Measurements from ENCODE around the gene FADS2. TPM values are rescaled to one million over a fixed set of nuclear protein-coding genes. Genes with fewer than 3 reads are reported as not detected.

FADS2 gene
- total RNA-seq, 1 experiment from 2014 or later = 17.1 TPM

DNA sequence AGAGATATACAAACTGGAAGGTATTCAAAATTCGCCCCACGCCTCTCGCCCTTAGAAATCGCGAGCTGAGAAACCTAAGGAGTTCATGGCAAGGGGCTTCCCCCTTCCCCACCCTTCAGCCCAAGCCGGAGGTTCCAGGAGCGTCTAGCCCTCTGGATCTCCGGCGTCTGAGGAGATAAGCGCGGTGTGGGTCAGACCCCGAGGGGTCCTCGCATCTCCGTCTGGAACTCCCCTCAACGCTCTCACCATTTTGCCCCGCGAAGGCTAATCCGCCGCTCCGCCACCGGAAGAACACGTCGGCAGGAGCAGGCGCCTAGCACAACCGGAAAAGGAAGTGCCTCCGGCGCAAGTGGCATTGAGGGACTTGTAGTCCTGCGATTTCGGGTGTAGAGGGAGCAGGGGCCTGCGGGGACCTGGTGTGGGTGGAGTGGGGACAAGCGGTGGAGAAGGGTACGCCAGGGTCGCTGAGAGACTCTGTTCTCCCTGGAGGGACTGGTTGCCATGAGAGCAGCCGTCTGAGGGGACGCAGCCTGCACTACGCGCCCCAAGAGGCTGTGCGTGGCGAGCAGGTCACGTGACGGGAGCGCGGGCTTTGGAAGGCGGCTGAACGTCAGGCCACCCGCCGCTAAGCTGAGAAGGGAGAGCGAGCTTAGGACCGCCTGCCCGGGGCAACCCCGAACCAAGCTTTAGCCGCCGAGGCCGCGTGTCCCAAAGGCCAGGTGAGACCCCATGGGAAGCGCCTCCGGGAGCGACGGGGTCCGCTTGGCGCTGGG lies 35.6 kb upstream of the FADS2 start, which contains the start of the genes FEN1 and TMEM258:
TSS of gene FEN1 (plus strand) at position 602 of the 773 bp plus-strand sequence. CDS start 2,451 bp downstream, outside the sequence.
TSS of gene TMEM258 (minus strand) at position 290 of the 773 bp plus-strand sequence. CDS start at position 249, 41 bp downstream.
- H3K4me1 ChIP-seq (ENCODE audit: control insufficient read depth in 1 of 2, insufficient read depth in 2 of 2, low read length in 2 of 2) = peaks cover 4 to 16% of the 10 kb centered on the region in 2 experiments; a peak in 2 of 4 replicates
- H3K4me3 ChIP-seq (replicated peaks in 1 of 2; ENCODE audit: low read depth in 1 of 2, low read length in 2 of 2) = peak within 1 kb of the TSS; percentile 96 to 100
- H3K36me3 ChIP-seq (ENCODE audit: control insufficient read depth in 1 of 2, insufficient read depth in 2 of 2, low read length in 2 of 2) = peaks cover 21 to 49% of the 10 kb centered on the region in 2 experiments; a peak in 3 of 4 replicates
- H3K4me2 ChIP-seq (ENCODE audit: low read length) = peak within 1 kb of the TSS; percentile 90
- ChIA-PET CTCF (interaction anchor here (0.8 to 2.4 kb wide), 4 partner anchors 45 to 316 kb away, joined by 3 to 9 read pairs (median 3); partner anchors contain the start of gene BEST1), RAD21 (ENCODE audit: low non-redundant PET in 1 of 2, low total read pairs in 2 of 2, uncharacterized antibody in 2 of 2, unreplicated experiment in 2 of 2) (interaction anchor here in 1 of 2 experiments (1.5 kb wide), 1 partner anchor 316 kb away, joined by 3 read pairs; no protein-coding TSS in a partner anchor), POLR2A (interaction anchor here (0.9 to 2.8 kb wide), 6 partner anchors 10 to 155 kb away, joined by 3 to 14 read pairs (median 4); no protein-coding TSS in a partner anchor)
- H3K9ac ChIP-seq (ENCODE audit: low read length) = peak within 1 kb of the TSS; percentile 99
- H3K79me2 ChIP-seq (ENCODE audit: insufficient read depth, low read length) = peaks cover 71% of the 10 kb centered on the region
- no peaks in the 10 kb centered on the region for H3K9me2 ChIP-seq (ENCODE audit: insufficient read depth)
- no TSS peak for BruUV-seq (replicated peaks)
- H4K20me1 ChIP-seq (ENCODE audit: insufficient read depth) = peaks cover 7% of the 10 kb centered on the region; the same call in 1 of the 2 replicates
- no peaks in the 10 kb centered on the region for H3K9me3 ChIP-seq (ENCODE audit: control insufficient read depth in 1 of 2, insufficient read depth in 1 of 2, low read depth in 1 of 2, low read length in 2 of 2)
- H3K27ac ChIP-seq (ENCODE audit: low read depth, low read length) = peak within 1 kb of the TSS; percentile 94
- intact Hi-C loops (cut with micrococcal nuclease) = no loop called here
- H3K27me3 ChIP-seq (ENCODE audit: insufficient read depth, low read length) = no peaks in the 10 kb centered on the region
- no peak within 1 kb of the TSS for H2AFZ ChIP-seq (ENCODE audit: low read depth, low read length, poor library complexity, severe bottlenecking)
- DNase-seq (ENCODE audit: low read depth, low spot score) (peak; percentile 88), ATAC-seq (peak; percentile 84)
- TF ChIP-seq SIN3A (IDR thresholded peaks at IDR 0.05; ENCODE audit: low read depth) = peak; percentile 95
- TF ChIP-seq EZH2phosphoT487 (IDR thresholded peaks at IDR 0.05; ENCODE audit: borderline replicate concordance) = no peak
- TF ChIP-seq FOSL1 (IDR thresholded peaks at IDR 0.05; ENCODE audit: low read depth) = no peak
- peak; percentile 61 for TF ChIP-seq YY1 (IDR thresholded peaks at IDR 0.05; ENCODE audit: extremely low read depth, insufficient replicate concordance, low read depth, low read length)
- no peak for TF ChIP-seq ZNF274 (IDR thresholded peaks at IDR 0.05; ENCODE audit: low read depth, low read length)
- TF ChIP-seq POLR2A (IDR thresholded peaks at IDR 0.05; ENCODE audit: borderline replicate concordance, extremely low read depth, insufficient read depth, insufficient read length) = peak; percentile 73
- no peak for TF ChIP-seq EZH2 (IDR thresholded peaks at IDR 0.05)
- TF ChIP-seq POLR2AphosphoS5 (IDR thresholded peaks at IDR 0.05; ENCODE audit: low read depth, low read length) = peak; percentile 87
- TF ChIP-seq CBX3 (IDR thresholded peaks at IDR 0.05; ENCODE audit: low read depth) = 0 out of 2 replicates have a peak, but pooled peaks have one; percentile 31
- TF ChIP-seq, protein P1, sequence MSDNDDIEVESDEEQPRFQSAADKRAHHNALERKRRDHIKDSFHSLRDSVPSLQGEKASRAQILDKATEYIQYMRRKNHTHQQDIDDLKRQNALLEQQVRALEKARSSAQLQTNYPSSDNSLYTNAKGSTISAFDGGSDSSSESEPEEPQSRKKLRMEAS (IDR thresholded peaks at IDR 0.05) = peak; percentile 95
- TF ChIP-seq ELF1 (IDR thresholded peaks at IDR 0.05; ENCODE audit: borderline replicate concordance, low read depth) = peak; percentile 55; the same call in 1 of the 2 replicates
- TF ChIP-seq ZFX (IDR thresholded peaks at IDR 0.05) = peak; percentile 68; the same call in 1 of the 2 replicates
- TF ChIP-seq, protein P2, sequence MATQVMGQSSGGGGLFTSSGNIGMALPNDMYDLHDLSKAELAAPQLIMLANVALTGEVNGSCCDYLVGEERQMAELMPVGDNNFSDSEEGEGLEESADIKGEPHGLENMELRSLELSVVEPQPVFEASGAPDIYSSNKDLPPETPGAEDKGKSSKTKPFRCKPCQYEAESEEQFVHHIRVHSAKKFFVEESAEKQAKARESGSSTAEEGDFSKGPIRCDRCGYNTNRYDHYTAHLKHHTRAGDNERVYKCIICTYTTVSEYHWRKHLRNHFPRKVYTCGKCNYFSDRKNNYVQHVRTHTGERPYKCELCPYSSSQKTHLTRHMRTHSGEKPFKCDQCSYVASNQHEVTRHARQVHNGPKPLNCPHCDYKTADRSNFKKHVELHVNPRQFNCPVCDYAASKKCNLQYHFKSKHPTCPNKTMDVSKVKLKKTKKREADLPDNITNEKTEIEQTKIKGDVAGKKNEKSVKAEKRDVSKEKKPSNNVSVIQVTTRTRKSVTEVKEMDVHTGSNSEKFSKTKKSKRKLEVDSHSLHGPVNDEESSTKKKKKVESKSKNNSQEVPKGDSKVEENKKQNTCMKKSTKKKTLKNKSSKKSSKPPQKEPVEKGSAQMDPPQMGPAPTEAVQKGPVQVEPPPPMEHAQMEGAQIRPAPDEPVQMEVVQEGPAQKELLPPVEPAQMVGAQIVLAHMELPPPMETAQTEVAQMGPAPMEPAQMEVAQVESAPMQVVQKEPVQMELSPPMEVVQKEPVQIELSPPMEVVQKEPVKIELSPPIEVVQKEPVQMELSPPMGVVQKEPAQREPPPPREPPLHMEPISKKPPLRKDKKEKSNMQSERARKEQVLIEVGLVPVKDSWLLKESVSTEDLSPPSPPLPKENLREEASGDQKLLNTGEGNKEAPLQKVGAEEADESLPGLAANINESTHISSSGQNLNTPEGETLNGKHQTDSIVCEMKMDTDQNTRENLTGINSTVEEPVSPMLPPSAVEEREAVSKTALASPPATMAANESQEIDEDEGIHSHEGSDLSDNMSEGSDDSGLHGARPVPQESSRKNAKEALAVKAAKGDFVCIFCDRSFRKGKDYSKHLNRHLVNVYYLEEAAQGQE (IDR thresholded peaks at IDR 0.05; ENCODE audit: low read depth) = no peak
- no peak for TF ChIP-seq EGR1 (IDR thresholded peaks at IDR 0.05; ENCODE audit: low read depth)
- TF ChIP-seq JUND (IDR thresholded peaks at IDR 0.05) = no peak
- no peak for TF ChIP-seq SP1 (IDR thresholded peaks at IDR 0.05; ENCODE audit: low read depth)
- TF ChIP-seq SRF (IDR thresholded peaks at IDR 0.05; ENCODE audit: low read depth) = no peak
- TF ChIP-seq, protein P3, sequence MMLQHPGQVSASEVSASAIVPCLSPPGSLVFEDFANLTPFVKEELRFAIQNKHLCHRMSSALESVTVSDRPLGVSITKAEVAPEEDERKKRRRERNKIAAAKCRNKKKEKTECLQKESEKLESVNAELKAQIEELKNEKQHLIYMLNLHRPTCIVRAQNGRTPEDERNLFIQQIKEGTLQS (IDR thresholded peaks at IDR 0.05) = no peak
- no peak for TF ChIP-seq CEBPB (IDR thresholded peaks at IDR 0.05; ENCODE audit: low read depth)
- TF ChIP-seq, protein P4, sequence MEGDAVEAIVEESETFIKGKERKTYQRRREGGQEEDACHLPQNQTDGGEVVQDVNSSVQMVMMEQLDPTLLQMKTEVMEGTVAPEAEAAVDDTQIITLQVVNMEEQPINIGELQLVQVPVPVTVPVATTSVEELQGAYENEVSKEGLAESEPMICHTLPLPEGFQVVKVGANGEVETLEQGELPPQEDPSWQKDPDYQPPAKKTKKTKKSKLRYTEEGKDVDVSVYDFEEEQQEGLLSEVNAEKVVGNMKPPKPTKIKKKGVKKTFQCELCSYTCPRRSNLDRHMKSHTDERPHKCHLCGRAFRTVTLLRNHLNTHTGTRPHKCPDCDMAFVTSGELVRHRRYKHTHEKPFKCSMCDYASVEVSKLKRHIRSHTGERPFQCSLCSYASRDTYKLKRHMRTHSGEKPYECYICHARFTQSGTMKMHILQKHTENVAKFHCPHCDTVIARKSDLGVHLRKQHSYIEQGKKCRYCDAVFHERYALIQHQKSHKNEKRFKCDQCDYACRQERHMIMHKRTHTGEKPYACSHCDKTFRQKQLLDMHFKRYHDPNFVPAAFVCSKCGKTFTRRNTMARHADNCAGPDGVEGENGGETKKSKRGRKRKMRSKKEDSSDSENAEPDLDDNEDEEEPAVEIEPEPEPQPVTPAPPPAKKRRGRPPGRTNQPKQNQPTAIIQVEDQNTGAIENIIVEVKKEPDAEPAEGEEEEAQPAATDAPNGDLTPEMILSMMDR (IDR thresholded peaks at IDR 0.05 in 2 of 3, conservative IDR thresholded peaks at IDR 0.05 in 1 of 3; ENCODE audit: borderline replicate concordance in 1 of 3, insufficient read depth in 1 of 3, low read depth in 2 of 3, low read length in 2 of 3) = no peak
- TF ChIP-seq RAD21 (IDR thresholded peaks at IDR 0.05; ENCODE audit: low read depth) = no peak
- TF ChIP-seq TCF7L2 (IDR thresholded peaks at IDR 0.05; ENCODE audit: borderline replicate concordance, extremely low read depth, insufficient read depth, insufficient read length) = no peak

Data from HCT116 (cell line).